Pancreas (tissue), 10 donors: ENCODE results near the gene GGA1. TPM values are rescaled to one million over a fixed set of nuclear protein-coding genes. Genes with fewer than 3 reads are reported as not detected.
A peak's percentile ranks its signal among the peaks of the same experiment; 100 is the strongest.

Experiments used
- ATAC-seq, 4 donors: fragments of 200-7000 bp; cut with Tn5 transposase; one replicate each; pipeline versions ENCODE4 v1.8.0 to v1.9.1; 2020; ENCODE audit warnings: mild to moderate bottlenecking in 4 of 4, moderate library complexity in 4 of 4
- DNase-seq, 6 donors: peaks; one replicate each; pipeline ENCODE4 v3.0.0-alpha.2; 2020
- FAIRE-seq: peaks from 2 replicates; lab custom pipeline; 2012; peaks lifted over from hg19 to GRCh38; lab: Jason Lieb, UNC
- H3K27ac ChIP-seq, 4 donors: fragments of 200-600 bp; sonication (generic); 1 replicate in 3 of 4; 2 replicates in 1 of 4; pipeline versions ENCODE4 v1.5.0 to v1.8.0; 2020
- H3K27me3 ChIP-seq, 4 donors: fragments of 200-600 bp; one replicate each; pipeline ENCODE4 v1.8.0; 2021
- H3K36me3 ChIP-seq, 3 donors: fragments of 200-600 bp; sonication (generic) in 1 of 3; one replicate each; pipeline versions ENCODE4 v1.5.0 to v1.8.0; 2020 to 2021
- H3K4me1 ChIP-seq, 3 donors: fragments of 200-600 bp; one replicate each; pipeline ENCODE4 v1.8.0; 2021
- H3K4me3 ChIP-seq, 4 donors: fragments of 200-600 bp; sonication (generic) in 2 of 4; one replicate each; pipeline versions ENCODE4 v1.5.0 to v1.8.0; 2020 to 2021
- H3K9me3 ChIP-seq, 4 donors: fragments of 200-600 bp; one replicate each; pipeline ENCODE4 v1.8.0; 2021
- CTCF ChIP-seq, 4 donors: fragments of 200-600 bp; sonication (generic) in 3 of 4; IDR thresholded peaks; one replicate each; pipeline versions ENCODE4 v1.5.0 to v1.8.0; 2021; ENCODE audit warnings: antibody characterized with exemption in 4 of 4
- WGBS, 2 donors: extraction: QIAGEN DNeasy Blood & Tissue Kit; methylation state at CpG; one replicate each; pipeline ENCODE4 v1.1.7; 2013; 5-methylcytosine and 5-hydroxymethylcytosine counted together
- intact Hi-C, 3 donors: fragments of 100-400 bp; cut with DNase I; formaldehyde crosslinking; loops; one replicate each; pipeline versions ENCODE4 v1.11.1 to v1.14.2; 2022
- polyA plus RNA-seq, 2 donors: library from polyadenylated mRNA; stranded (reverse); fragments of 200-250 nt; gene quantifications; one replicate each; pipeline ENCODE4 v1.2.3, GENCODE V29; 2013
- total RNA-seq, 6 donors: library from RNA; stranded (reverse); fragmentation: NEBNext Ultra II Directional in 4 of 6; extraction: Animal tissue kit (Norgen Biotek cat#: 25700) in 4 of 6; gene quantifications; one replicate each; pipeline versions ENCODE4 v1.2.1 to v1.2.4, GENCODE V29; 2021 to 2023
- donor health status: healthy with polysubstance abuse.
- donor health status: DM: no; HTN: no; CAD: no; lungs with moderate emphysema.
- donor health status: DM: no; HTN: no; CAD: no.
- donor health status: control.
- donor health status: control.
- donor health status: Bipolar disorder and iron deficiency.
- donor health status: DM: yes; HTN: yes; CAD: no.
- donor health status: DM: no; HTN: no; CAD: no.
- donor health status: DM: no; HTN: no; CAD: no.
- donor health status: DM: yes; HTN: yes; CAD: no.

GGA1 gene
- total and polyA plus RNA-seq, 8 donors = 17.9 to 84.9 (median 23.9) TPM

DNA sequence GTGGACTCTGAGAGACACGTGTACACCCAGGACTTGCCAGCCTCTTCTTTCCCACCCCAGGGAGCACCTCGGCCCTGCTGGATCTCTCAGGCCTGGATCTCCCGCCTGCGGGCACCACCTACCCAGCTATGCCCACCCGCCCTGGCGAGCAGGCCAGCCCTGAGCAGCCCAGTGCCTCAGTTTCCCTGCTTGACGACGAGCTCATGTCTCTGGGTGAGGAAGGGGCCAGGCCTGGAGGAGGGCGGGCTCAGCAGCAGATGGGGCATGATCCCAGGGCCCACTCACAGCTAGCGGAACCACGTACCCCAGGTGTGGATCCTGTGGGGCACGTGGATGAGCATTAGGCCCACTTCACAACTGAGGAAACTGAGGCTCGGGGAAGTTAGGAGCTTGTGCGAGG is 17.1 kb downstream of the GGA1 start:
- Histone ChIP-seq H3K36me3 (peaks cover 0 to 12% (median 7%) of the 10 kb centered on the region in 3 donors), H3K4me3 (no peak overlapping the region), H3K27me3 (no peaks in the 10 kb centered on the region), H3K27ac (no peak overlapping the region), H3K9me3 (no peaks in the 10 kb centered on the region), H3K4me1 (no peaks in the 10 kb centered on the region)
- FAIRE-seq = no peak
- peak in 1 of 6 donors; percentile 35 for DNase-seq
- no peak for ATAC-seq
- WGBS, 2 donors = 87 to 91% methylated on average over 14 of the region's 14 CpGs
- TF ChIP-seq CTCF (IDR thresholded peaks at IDR 0.05) = no peak
- intact Hi-C loops = no loop called here

GRCh38 chr22:37626144-37626543 is 17.5 kb downstream of the GGA1 start:
- H3K4me1 ChIP-seq = no peaks in the 10 kb centered on the region
- H3K4me3 ChIP-seq = no peak overlapping the region
- peaks cover 0 to 8% (median 7%) of the 10 kb centered on the region in 3 donors for H3K36me3 ChIP-seq
- H3K9me3 ChIP-seq = no peaks in the 10 kb centered on the region
- DNase-seq (peak in 1 of 6 donors; percentile 38), ATAC-seq (peak in 3 of 4 donors; percentile 9 to 36 (median 34)), FAIRE-seq (no peak)
- no peak for TF ChIP-seq CTCF (IDR thresholded peaks at IDR 0.05)
- no peak overlapping the region for H3K27ac ChIP-seq
- 84 to 88% methylated on average over 11 of the region's 11 CpGs for WGBS, 2 donors
- no peaks in the 10 kb centered on the region for H3K27me3 ChIP-seq
- intact Hi-C loops = no loop called here

GRCh38 chr22:37626556-37627075 is 18.0 kb downstream of the GGA1 start:
- TF ChIP-seq CTCF (IDR thresholded peaks at IDR 0.05) = no peak
- Histone ChIP-seq H3K36me3 (peaks cover 0 to 8% (median 7%) of the 10 kb centered on the region in 3 donors), H3K27me3 (no peaks in the 10 kb centered on the region), H3K9me3 (no peaks in the 10 kb centered on the region), H3K4me1 (no peaks in the 10 kb centered on the region), H3K4me3 (no peak overlapping the region), H3K27ac (no peak overlapping the region)
- intact Hi-C loops = no loop called here
- WGBS, 2 donors = 87 to 89% methylated on average over 13 of the region's 13 CpGs
- FAIRE-seq (no peak), ATAC-seq (no peak), DNase-seq (no peak)

- Histone ChIP-seq H3K27me3 (no peaks in the 10 kb centered on the region), H3K4me1 (no peaks in the 10 kb centered on the region), H3K4me3 (no peak overlapping the region), H3K36me3 (peaks cover 0 to 12% (median 7%) of the 10 kb centered on the region in 3 donors), H3K9me3 (no peaks in the 10 kb centered on the region), H3K27ac (no peak overlapping the region)
- intact Hi-C loops = no loop called here
- FAIRE-seq (no peak), ATAC-seq (peak in 1 of 4 donors; percentile 8), DNase-seq (no peak)
- TF ChIP-seq CTCF (IDR thresholded peaks at IDR 0.05) = no peak
- 86 to 90% methylated on average over 7 of the region's 7 CpGs for WGBS, 2 donors
Observed at GRCh38 chr22:37627121-37627520, 18.5 kb downstream of the GGA1 start.

DNA sequence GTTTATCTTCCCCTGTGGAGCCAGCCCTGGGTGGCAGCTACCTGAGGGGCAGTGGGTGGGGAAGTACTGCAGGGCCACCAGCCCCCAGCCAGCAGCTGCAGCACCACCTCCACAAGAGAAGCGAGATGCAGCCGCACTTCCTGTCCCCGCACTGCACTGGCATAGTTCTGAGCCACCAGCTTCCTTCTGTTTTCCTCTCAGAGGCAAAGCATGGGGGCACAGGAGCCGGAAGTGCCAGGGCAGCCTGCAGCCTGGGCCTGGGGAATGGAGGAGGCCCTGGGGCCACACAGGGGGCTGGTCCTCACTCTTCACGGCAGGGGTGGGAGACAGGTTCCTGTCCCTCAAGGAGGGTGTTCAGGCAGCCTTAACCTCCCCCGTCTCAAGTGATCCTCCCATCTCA is 18.9 kb downstream of the GGA1 start:
- Histone ChIP-seq H3K27me3 (no peaks in the 10 kb centered on the region), H3K9me3 (no peaks in the 10 kb centered on the region), H3K4me1 (no peaks in the 10 kb centered on the region), H3K4me3 (no peak overlapping the region), H3K36me3 (peaks cover 0 to 12% (median 7%) of the 10 kb centered on the region in 3 donors), H3K27ac (no peak overlapping the region)
- DNase-seq (no peak), FAIRE-seq (no peak), ATAC-seq (peak in 1 of 4 donors; percentile 18)
- intact Hi-C loops = no loop called here
- 85 to 91% methylated on average over 6 of the region's 6 CpGs for WGBS, 2 donors
- TF ChIP-seq CTCF (IDR thresholded peaks at IDR 0.05) = no peak
